Karpas-422 (cell line): ENCODE data around the gene STK35. TPM values are rescaled to one million over a fixed set of nuclear protein-coding genes. Genes with fewer than 3 reads are reported as not detected.

Experiments used
- DNase-seq: peaks from one replicate; pipeline ENCODE4 v3.0.0-alpha.2; 2015
- H2AFZ ChIP-seq: fragments of 200-600 bp; sonication (generic); 2 replicates; pipeline ENCODE4 v1.6.1; 2014; ENCODE audit warnings: antibody characterized with exemption, low read length, mixed read lengths
- H3K27ac ChIP-seq: fragments of 200-600 bp; sonication (generic); 2 replicates; pipeline ENCODE4 v1.5.1; 2014; ENCODE audit warnings: mild to moderate bottlenecking, low read length, moderate library complexity
- H3K27me3 ChIP-seq: fragments of 200-600 bp; sonication (generic); 2 replicates; pipeline ENCODE4 v1.6.1; 2014; ENCODE audit warnings: low read length, mixed read lengths
- H3K36me3 ChIP-seq: fragments of 200-600 bp; sonication (generic); 2 replicates; pipeline ENCODE4 v1.6.1; 2014; ENCODE audit warnings: low read length, mixed read lengths; ENCODE audit not compliant: insufficient read depth
- H3K4me1 ChIP-seq: fragments of 200-600 bp; sonication (generic); 2 replicates; pipeline ENCODE4 v1.6.1; 2014; ENCODE audit warnings: mild to moderate bottlenecking, low read length, mixed read lengths
- H3K4me2 ChIP-seq: fragments of 200-600 bp; sonication (generic); 2 replicates; pipeline ENCODE4 v1.6.1; 2014; ENCODE audit warnings: low read length, low read depth, mild to moderate bottlenecking; ENCODE audit not compliant: poor library complexity, severe bottlenecking
- H3K4me3 ChIP-seq: fragments of 200-600 bp; sonication (generic); 2 replicates; pipeline ENCODE4 v1.5.1; 2014; ENCODE audit warnings: mild to moderate bottlenecking, antibody characterized with exemption, low read length, mixed read lengths
- H3K79me2 ChIP-seq: fragments of 200-600 bp; sonication (generic); 2 replicates; pipeline ENCODE4 v1.6.1; 2014; ENCODE audit warnings: mild to moderate bottlenecking, low read length, mixed read lengths
- H3K9ac ChIP-seq: fragments of 200-600 bp; sonication (generic); 2 replicates; pipeline ENCODE4 v1.6.0; 2014; ENCODE audit warnings: low read length
- H3K9me2 ChIP-seq: fragments of 200-600 bp; sonication (generic), shearing (Covaris generic); replicated peaks from 2 replicates; pipeline ENCODE4 v1.6.0; 2014; ENCODE audit warnings: mild to moderate bottlenecking, low read length, moderate library complexity; ENCODE audit not compliant: insufficient read depth
- H3K9me3 ChIP-seq: fragments of 300-700, 200-600 bp; sonication (generic); 2 replicates; pipeline ENCODE4 v1.6.1; 2014; ENCODE audit warnings: low read length, mixed read lengths
- H4K20me1 ChIP-seq: fragments of 200-600 bp; sonication (generic); 2 replicates; pipeline ENCODE4 v1.6.1; 2014; ENCODE audit warnings: mild to moderate bottlenecking, antibody characterized with exemption, low read length, low read depth; ENCODE audit not compliant: insufficient read depth
- total RNA-seq: library from RNA; depleted of rRNA; stranded (reverse); fragments of >200 nt; shearing (Covaris generic); gene quantifications from 2 replicates; pipeline ENCODE4 v1.2.3, GENCODE V29; 2014; ENCODE audit warnings: low replicate concordance

STK35 gene
- total RNA-seq, 1 experiment from 2014 or later: 8.7 TPM

DNA sequence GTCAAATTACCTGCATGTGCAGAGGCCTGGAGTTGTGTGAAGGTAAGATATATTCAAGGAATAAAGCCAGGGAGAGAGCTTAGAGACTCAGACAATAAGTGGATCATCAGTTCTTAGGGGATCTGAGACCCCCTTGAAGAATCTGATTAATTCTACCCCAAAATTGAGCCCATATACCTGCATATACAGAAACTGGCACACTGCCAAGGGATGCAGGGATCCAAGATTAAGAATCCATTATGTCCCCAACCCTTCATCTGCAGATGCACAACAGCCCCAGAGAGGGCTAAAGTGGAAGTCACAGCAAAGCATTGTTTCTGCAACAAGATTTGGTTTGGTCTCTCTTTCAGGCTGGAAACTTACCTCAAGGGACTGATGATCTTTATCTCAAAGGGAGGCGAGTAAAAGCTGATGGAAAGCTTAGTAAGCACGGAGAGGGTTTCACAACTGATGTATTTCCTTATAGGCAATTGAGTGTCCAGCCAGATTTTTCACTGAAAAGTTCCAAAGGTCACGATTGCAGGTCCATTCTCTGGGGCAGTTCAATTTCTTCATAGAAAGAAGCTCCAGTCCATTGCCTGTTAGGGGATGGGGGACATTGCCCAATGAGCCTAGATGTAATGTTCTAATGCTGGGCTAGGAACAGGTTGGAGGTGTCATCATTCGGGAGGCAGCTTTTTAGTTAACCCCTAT is 20.9 kb upstream of the STK35 start:
- Histone ChIP-seq H3K4me1 (peaks cover 6% of the 10 kb centered on the region; the same call in 1 of the 2 replicates), H4K20me1 (no peaks in the 10 kb centered on the region), H3K9ac (no peak overlapping the region), H3K9me3 (no peaks in the 10 kb centered on the region), H3K9me2 (no peaks in the 10 kb centered on the region), H3K36me3 (no peaks in the 10 kb centered on the region), H3K4me3 (no peak overlapping the region), H2AFZ (no peak overlapping the region), H3K79me2 (no peaks in the 10 kb centered on the region), H3K27me3 (no peaks in the 10 kb centered on the region), H3K27ac (no peak overlapping the region), H3K4me2 (no peak overlapping the region)
- no peak for DNase-seq

DNA sequence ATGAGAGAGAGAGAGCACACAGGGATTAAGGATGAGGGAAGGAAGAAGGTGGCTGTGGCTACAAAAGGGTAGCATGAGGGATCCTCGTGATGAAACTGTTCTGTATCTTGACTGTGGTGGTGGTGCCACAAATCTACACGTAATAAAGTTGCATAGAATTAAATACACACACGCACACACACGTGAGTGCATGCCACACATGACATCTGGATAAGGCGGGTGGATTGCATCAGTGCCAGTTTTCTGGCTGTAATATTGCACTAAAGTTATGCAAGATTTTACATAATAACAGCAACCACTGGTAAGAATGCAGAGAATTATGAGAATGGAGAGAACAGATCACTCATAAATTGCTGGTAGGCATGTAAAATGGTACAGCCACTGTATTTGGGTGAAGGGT is 16.9 kb upstream of the STK35 start:
- Histone ChIP-seq H2AFZ (no peak overlapping the region), H3K9me3 (no peaks in the 10 kb centered on the region), H3K27me3 (no peaks in the 10 kb centered on the region), H4K20me1 (no peaks in the 10 kb centered on the region), H3K4me1 (peaks cover 6% of the 10 kb centered on the region; the same call in 1 of the 2 replicates), H3K36me3 (no peaks in the 10 kb centered on the region), H3K9ac (no peak overlapping the region), H3K79me2 (no peaks in the 10 kb centered on the region), H3K27ac (no peak overlapping the region), H3K4me2 (no peak overlapping the region), H3K9me2 (no peaks in the 10 kb centered on the region), H3K4me3 (no peak overlapping the region)
- no peak for DNase-seq

DNA sequence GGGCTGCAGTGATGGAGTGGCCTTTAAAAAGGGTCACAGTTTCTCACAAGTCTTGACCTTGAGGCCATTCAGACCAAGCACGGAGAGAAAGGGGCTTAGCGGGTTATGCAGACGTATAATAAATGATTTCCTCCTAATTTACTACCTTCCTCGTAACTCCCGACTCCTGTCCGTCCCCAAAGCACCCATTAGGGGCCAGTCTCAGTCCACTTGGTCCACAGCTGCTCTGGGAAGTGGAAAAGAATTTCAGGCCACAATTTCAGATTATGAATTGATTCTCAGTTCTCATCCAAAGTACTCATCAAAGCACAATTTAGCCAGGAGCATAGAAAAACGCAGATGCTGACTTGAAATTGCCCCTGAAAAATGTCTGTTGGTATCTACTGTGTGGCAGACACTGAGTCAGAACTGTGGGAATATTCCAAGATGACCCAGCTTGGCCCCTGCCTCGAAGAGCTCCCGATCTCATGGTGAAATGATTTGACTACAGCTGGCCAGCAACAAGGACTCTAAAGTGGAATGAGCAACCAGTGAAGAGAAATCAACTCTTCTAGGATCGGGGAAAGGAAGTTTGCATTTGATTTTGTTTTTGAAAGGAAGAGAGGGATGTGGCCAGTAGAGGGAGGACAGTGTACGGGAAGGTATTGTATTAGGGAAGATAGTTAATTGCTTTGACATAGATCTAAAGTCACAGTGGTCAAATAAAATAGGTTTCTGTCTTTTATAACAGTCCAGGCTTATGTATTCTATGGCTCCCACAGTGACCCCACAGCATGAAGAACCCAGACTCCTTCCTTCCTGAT is 15.2 kb upstream of the STK35 start:
- no peak overlapping the region for H2AFZ ChIP-seq
- H3K4me1 ChIP-seq: no peaks in the 10 kb centered on the region
- no peak overlapping the region for H3K9ac ChIP-seq
- no peak for DNase-seq
- H4K20me1 ChIP-seq: no peaks in the 10 kb centered on the region
- no peaks in the 10 kb centered on the region for H3K9me3 ChIP-seq
- no peak overlapping the region for H3K4me2 ChIP-seq
- no peaks in the 10 kb centered on the region for H3K79me2 ChIP-seq
- H3K9me2 ChIP-seq: no peaks in the 10 kb centered on the region
- no peaks in the 10 kb centered on the region for H3K36me3 ChIP-seq
- H3K27ac ChIP-seq: no peak overlapping the region
- no peaks in the 10 kb centered on the region for H3K27me3 ChIP-seq
- no peak overlapping the region for H3K4me3 ChIP-seq

DNA sequence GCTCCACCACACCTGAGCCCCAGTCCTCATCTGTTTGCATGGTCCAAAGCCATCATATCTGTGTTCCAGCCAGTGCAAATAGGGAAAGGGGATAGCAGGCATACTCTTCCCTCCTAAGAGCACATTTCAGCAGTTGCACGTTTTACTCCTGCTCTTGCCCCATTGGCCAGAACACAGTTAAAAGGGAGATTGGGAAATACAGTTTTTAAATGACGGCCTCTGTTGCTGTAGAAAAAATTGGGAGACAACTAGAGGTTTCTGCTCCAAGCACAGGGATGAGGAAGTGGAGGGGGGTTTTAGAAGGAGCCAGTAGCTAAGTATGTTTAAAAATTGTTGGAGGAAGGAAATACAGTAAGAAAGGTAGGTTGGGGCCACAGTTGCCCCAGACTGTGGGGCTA is 14.6 kb upstream of the STK35 start:
- Histone ChIP-seq H3K4me3 (no peak overlapping the region), H3K9me2 (no peaks in the 10 kb centered on the region), H3K36me3 (no peaks in the 10 kb centered on the region), H3K9me3 (no peaks in the 10 kb centered on the region), H4K20me1 (no peaks in the 10 kb centered on the region), H3K4me1 (no peaks in the 10 kb centered on the region), H3K4me2 (no peak overlapping the region), H2AFZ (no peak overlapping the region), H3K79me2 (no peaks in the 10 kb centered on the region), H3K9ac (no peak overlapping the region), H3K27ac (no peak overlapping the region), H3K27me3 (no peaks in the 10 kb centered on the region)
- DNase-seq: no peak

DNA sequence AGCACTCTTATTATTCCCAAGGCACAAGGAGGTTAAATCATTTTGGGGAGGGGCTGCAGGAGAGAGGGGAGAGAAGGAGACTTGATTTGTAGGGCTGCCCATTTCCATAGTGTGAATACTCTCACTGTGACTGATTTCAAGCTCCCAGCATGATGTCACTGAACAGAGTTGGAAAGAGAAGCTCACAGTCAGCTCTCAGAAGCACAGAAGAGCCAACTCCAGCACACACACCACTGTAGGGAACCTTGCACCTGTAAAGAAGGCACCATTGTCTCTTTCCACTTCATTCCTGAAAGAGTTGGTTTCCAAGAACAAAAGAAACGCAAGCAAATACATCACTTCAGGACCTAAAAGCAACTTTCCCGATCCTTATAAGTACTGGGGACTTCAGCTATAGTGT is 12.7 kb upstream of the STK35 start:
- no peaks in the 10 kb centered on the region for H4K20me1 ChIP-seq
- H3K4me3 ChIP-seq: no peak overlapping the region
- no peak overlapping the region for H3K9ac ChIP-seq
- no peaks in the 10 kb centered on the region for H3K79me2 ChIP-seq
- DNase-seq: no peak
- H3K27ac ChIP-seq: no peak overlapping the region
- no peaks in the 10 kb centered on the region for H3K27me3 ChIP-seq
- H3K4me1 ChIP-seq: peaks cover 4% of the 10 kb centered on the region
- H2AFZ ChIP-seq: no peak overlapping the region
- no peak overlapping the region for H3K4me2 ChIP-seq
- no peaks in the 10 kb centered on the region for H3K9me2 ChIP-seq
- no peaks in the 10 kb centered on the region for H3K36me3 ChIP-seq
- no peaks in the 10 kb centered on the region for H3K9me3 ChIP-seq

DNA sequence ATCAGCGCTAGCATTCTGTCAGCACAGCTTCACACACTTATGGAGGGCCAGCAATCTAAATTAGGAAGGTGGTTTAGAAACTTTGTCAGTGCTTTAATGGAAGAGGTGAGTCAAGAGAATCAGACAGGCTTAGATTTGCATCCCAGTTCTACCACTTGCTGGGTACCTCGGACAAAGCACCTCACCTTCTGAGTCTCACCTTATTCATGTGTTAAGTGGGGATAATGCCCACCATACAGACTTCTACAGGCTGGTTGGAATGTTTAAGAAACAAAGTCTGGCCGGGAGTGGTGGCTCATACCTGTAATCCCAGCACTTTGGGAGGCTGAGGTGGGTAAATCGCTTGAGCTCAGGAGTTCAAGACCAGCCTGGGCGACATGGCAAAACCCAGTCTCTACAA is 12.2 kb upstream of the STK35 start:
- H3K9ac ChIP-seq: no peak overlapping the region
- H3K9me3 ChIP-seq: no peaks in the 10 kb centered on the region
- no peak overlapping the region for H3K4me2 ChIP-seq
- no peak overlapping the region for H2AFZ ChIP-seq
- H3K36me3 ChIP-seq: no peaks in the 10 kb centered on the region
- DNase-seq: no peak
- no peaks in the 10 kb centered on the region for H3K79me2 ChIP-seq
- no peak overlapping the region for H3K27ac ChIP-seq
- no peaks in the 10 kb centered on the region for H3K27me3 ChIP-seq
- peaks cover 6% of the 10 kb centered on the region for H3K4me1 ChIP-seq
- no peak overlapping the region for H3K4me3 ChIP-seq
- H4K20me1 ChIP-seq: no peaks in the 10 kb centered on the region
- H3K9me2 ChIP-seq: no peaks in the 10 kb centered on the region

DNA sequence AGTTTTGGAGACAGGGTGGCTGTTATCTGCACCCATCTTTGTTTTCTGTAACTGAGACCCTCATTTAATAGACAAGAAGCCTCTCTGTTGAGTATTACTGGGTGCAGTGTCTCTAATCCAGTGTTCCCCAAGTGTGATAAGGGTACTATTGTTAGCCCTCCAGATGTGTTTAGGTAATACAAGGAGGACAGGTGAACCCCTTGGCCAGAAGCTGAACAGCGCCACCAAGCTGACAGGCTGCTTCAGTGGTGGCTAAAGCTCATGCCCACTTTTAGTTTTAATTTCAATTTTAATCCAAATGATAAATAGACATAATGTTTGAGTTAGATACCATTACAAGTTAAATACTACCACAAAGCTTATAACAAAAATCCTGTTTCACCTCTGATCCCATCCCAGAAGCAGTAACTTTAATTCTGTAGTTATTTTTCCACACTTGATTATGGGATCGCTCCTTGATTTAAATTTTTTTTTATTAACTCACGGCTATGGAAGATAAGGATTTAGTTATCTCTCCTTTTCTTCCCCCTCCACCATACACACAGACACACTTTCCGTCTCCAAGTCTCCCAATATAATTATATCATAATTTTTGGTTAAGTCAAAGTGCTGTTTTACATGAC is 8.4 kb upstream of the STK35 start:
- Histone ChIP-seq H2AFZ (no peak overlapping the region), H3K4me3 (no peak overlapping the region), H3K79me2 (no peaks in the 10 kb centered on the region), H4K20me1 (no peaks in the 10 kb centered on the region), H3K27me3 (no peaks in the 10 kb centered on the region), H3K27ac (no peak overlapping the region), H3K9me3 (no peaks in the 10 kb centered on the region), H3K9ac (no peak overlapping the region), H3K4me2 (no peak overlapping the region), H3K9me2 (no peaks in the 10 kb centered on the region), H3K36me3 (no peaks in the 10 kb centered on the region), H3K4me1 (peaks cover 6% of the 10 kb centered on the region)
- peak; percentile 78 for DNase-seq

DNA sequence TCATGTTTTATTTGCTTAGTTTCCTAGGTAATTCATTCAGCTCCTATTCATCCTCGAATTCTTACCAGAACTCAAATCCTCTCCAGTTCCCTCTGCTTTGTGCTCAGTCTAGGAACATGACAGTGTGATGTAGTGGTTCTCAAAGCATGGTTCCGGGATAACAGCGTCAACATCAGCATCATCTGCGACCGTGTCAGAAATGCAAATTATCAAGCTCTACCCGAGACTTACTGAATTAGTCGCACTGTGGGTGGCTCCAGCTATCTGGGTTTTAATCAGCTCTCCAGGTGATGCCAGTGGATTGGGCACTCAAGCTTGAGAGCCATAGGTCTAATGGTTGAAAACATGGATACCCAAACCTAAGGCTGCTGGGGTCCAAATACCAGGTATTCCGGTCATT is 7.7 kb upstream of the STK35 start:
- no peak overlapping the region for H3K9ac ChIP-seq
- no peaks in the 10 kb centered on the region for H3K36me3 ChIP-seq
- H3K27ac ChIP-seq: no peak overlapping the region
- no peaks in the 10 kb centered on the region for H3K27me3 ChIP-seq
- no peak overlapping the region for H3K4me2 ChIP-seq
- H4K20me1 ChIP-seq: no peaks in the 10 kb centered on the region
- H3K4me1 ChIP-seq: peaks cover 6% of the 10 kb centered on the region
- no peak overlapping the region for H3K4me3 ChIP-seq
- no peak overlapping the region for H2AFZ ChIP-seq
- no peaks in the 10 kb centered on the region for H3K9me2 ChIP-seq
- no peaks in the 10 kb centered on the region for H3K9me3 ChIP-seq
- no peaks in the 10 kb centered on the region for H3K79me2 ChIP-seq
- DNase-seq: peak; percentile 47
